ENCODE measurements around the gene IFT25.
A peak's percentile ranks its signal among the peaks of the same experiment; 100 is the strongest.

IFT25 gene

DNA sequence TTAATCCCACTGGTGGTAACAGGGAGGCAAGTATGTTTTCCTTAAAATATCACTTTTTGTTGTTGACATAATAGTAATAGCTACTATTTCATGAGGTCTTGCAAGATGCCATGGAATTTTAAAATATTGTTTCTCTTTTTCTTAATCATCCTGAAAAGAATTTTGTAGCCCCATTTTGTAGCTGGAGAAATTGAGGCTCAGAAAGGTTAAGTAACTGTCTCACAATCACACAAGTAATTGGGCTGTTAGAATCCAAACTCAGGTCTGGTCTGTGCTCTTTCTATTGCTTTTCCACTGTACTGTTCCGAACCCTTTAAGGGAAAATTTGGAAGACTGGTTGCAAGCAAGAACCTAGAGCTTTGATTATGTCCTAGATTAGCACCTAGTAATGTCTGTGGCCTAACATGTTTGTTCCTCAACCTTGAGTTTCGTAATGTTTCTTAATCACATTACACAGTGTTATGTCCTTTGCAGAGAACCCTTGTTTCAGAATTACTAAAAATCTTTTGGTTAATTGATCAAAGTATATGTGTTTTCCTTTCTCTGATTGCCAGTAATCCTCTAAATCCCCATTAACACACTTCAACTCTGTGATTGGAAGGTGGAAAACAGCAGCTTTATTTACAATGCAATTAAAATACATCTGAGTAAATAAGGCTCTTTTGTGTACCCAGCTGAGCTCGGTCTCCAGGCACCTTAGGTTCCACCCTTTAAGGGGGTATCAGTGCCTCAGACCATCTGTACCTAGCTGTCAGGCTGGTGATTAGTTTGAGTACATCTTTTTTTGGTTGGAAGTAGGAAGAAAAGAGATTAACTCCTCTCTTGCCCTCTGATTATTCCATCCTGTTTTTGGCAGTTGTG lies 11.0 kb upstream of the IFT25 start:
- DNase-seq, result no peak

DNA sequence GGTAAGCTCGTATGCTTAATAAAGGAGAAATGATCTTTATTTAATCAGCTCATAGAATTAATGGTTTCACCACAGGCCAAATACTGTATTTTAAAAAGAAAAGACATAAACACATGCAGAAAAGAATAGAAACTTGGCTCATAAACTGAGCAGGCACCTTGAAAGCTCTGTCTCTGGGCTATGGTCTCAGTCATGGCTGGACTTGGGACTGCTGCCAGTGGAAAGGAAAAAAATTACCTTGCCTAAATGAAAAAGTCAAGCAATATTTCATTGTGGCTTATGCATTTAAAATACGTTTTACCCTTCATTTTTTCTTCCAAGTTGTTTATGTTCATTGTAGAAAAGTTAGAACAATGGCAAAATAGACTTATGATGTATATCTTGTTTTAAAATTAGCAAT lies 8.6 kb upstream of the IFT25 start:
- no peak for DNase-seq

DNA sequence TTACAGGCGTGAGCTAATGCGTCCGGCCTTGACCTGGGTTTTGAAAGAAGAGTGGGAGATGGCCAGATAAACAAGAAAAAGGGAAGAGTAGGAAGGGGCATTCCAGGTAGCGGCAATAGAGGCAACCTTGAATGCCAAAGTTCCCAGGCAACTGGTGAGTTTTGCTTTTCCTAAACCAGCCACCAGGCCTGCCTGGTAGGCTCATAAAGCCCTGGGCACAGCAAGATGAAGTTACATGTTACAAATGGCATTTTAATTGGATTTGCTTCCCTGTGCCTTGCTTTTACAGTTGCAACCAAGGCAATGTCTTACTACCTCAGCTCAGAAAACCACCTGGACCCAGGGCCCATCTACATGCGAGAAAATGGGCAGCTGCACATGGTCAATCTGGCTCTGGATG lies 6.2 kb upstream of the IFT25 start:
- no peak for DNase-seq

DNA sequence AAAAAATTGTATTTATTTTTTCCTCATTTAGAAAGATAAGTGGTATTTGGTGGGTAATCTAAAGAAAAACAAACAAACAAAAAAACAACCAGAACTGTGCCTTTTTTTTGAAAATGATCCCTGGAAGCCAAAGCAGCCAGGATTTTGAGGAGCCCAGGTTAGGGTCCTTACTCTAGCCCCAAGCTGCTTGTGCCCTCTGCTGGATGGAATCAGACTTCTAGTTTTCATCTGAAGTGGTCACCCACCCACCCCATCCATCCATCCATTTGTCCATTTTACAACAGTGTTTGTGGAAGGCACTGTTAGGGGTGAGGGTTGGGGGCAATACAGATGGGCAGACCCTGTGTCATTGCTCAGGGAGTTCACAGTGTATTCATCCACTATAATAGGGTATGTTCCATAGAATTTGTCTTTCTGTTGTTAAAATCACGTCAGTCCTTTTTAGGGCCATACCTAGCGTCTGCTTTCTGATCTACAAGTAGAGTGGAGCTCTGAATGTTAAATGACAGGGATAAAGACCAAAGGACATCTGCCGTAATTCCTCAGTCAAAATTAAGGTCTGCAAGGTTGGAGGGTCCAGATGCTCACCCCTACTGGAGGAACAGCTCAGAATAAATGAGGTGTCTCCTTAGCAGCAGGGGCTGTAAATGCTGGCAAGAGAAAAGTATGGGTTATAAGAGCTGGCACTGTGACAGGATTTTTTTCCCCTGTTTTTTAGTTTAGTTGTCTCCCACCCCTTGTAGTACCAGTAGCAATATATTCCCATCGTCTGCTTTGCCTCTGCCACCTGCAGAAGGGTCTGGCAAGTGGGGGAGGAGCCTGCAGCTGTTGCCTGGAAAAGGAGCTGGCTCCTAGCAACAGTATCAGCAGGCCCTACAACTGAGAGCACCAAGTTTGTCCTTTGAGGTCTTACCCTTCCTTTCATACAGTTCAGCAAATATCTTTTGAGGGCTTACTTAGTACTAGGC lies 3.8 kb upstream of the IFT25 start:
- no peak for DNase-seq

DNA sequence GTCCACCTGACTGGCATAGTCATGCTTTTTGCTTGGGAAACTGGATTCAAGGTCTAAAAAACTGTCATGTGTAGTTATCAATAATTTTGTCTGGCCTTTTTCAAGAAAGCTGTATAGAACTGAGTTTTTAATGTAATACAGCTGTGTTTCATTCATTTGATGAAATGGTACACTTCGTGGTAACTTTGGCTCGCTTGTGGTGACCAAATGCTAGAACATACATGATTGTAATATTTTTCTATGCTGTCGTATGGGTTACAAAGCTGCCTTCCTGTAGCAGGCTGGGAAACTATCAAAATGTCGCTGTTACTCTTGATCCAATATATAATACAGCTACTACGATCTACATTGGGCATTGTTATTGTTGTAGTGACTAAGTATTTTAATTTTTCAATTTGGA lies 2.8 kb upstream of the IFT25 start:
- DNase-seq, result no peak

DNA sequence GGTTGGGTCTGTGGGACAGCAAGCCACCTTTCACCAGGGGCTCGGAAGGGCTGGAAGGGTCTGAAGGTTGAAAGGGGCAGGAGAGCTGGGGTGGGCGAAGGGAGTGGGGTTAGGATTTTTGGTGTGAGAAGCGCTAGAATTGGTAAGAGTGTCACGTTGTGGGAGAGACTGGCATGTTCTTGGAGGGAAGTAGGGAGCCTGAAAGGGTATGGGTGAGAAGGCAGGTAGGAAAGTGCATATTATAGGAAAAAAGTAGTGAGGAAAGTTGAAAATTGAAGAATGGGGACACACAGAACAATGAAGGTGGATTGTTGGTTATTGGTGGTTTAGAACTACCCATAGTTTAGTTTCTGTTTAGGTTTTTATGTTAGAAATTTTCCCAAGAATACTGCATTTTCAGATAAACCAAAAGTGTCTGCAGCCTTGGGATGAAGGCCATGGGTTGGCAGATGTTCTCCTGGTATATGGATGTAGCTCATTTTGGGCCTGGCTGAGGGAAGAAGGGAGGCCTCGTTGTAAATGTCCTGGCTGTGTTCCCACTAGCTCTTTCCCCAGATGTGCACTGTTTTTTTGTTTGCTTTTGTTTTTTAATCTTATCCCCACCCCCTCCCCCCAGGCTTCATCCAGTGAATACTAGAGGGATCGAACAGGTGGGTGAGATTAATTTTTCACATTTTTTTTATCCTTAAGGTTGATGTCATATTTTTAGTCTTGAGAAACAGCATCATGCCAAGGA lies 1.8 kb upstream of the IFT25 start:
- DNase-seq, result no peak

DNA sequence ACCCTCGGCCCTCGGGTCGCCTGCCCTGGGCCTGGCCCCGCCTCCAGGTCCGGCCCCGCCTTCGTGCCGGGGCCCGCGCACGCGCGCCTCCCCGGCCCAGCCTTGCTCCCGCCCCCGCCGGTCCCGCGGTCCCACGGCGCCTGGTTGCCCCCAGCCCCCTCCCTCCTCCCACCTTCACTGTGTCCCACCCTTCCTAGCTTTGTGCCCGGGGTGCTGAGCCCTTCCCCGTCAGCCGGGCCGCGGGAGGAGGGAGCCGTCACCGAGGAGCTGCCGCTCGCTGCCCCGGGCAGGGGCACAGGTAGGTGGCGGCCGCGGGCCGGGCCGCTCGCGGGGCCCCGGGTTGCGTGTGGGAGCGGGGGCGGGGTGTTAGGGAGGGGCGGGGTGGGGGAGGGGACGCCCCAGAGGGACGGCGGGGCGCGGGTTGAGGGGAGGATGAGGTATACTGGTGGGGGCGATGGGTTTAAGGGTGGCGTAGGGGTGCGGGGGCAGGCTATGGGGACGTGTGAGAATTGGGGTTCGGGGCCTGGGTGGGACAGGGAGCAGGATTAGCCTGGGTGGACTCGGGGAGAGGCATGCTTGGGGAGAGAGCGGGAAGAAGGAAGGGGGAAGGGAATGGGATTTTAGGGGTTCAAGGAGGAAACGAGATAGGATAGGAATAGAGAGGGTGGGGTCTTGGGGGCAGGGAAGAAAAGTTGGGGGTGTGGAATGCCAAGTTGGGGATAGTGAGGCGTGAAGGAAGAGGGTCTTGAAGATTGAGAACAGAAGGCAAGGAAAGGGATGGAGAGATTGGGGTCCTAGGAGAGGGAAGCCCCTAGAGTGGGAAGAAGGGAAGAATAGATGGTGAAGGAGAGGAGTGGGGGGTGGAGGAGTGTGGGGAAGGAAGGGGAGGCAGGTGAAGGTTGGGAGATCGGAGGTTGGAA lies 1.0 kb upstream of the IFT25 start, which contains the start of gene LRRC42:
TSS of gene LRRC42 (plus strand) at position 99 of the 920 bp plus-strand sequence. CDS start 5,650 bp downstream, outside the sequence.
- DNase-seq, result peak in 2 of 4 experiments; percentile 59 to 94

DNA sequence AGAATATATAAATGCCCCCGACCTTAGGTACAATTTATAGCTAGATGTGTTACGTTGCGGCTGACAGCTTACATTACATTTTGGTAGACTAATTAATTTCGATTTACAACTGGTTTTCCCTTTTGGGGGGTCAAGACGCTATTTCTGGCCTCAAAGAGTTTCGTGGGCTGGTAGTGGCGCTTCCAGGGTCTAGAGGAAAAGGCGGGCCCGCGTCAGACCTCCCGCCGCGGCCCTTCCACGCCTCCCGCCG lies 391 bp downstream of the IFT25 start:
- DNase-seq, result no peak

DNA sequence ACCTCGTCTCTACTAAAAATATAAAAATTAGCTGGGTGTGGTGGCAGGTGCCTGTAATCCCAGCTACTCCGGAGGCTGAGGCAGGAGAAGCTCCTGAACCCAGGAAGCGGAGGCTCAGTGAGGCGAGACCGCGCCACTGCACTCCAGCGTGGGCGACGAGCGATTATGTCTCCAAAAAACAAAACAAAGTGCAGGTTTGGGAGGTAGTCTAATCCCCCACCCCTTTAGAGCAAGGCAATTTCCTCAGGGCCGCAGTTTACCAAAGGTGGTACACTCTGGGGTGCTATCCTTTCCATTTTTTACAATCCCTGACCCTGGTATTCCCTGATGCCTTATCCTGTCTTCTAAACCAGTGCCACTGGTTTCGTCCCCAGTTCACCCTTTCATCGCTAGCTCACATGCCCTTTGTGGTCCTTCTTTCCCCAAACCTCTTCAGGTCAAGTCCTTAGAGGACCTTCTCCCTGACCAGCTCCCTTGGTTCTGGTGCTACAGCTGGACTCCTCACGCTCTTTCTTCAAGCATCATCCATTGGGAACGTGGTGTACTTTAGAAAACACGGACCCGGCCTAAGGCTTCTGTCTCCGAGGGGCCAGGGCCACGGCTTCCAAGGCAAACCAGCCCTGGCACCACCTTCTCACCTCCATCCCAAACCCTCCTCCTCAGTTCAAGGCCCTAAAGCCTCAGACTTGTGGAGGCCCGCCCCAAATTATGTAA lies 873 bp downstream of the IFT25 start:
- no peak for DNase-seq

DNA sequence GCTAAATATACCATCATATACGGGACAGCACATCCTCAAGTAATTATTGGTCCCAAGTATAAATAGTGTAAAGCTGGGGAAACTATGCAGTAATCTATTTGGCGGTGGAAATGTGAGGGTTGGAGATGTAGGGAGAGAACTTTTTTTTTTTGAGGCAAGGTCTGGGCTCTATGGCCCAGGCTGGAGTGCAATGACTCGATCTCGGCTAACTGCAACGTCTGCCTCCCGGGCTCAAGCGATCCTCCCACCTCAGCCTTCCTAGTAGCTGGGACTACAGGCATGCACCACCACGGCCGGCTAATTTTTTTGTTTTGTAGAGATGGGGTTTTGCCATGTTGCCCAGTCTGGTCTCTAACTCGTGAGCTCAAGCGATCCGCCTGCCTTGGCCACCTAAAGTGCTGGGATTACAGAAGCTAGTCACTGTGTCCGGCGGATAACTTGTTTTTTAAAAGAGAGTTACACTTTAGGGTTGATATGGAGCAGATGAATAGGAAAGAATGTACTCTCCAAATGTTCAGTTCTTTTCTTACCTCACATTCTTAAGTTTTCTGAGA lies 1.9 kb downstream of the IFT25 start:
- no peak for DNase-seq

DNA sequence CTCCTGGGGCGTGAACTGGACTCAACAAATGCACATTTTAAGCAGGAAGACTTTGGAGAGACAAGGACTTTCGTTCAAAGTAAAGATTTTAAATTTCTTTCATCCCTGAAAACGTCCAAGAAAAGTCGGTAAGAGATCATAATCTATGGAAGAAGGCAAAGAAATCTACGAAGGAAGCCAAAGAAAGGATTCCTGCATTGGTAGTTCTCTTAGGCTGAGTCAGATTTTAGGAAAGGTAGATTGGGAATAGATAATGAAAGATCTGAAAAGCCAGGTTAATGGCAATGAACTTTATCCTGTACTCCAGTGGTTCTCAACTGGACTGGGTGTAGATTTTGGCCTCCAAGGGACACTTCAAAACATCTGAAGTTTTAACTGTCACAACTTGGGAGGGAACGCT lies 2.4 kb downstream of the IFT25 start:
- DNase-seq, result no peak

DNA sequence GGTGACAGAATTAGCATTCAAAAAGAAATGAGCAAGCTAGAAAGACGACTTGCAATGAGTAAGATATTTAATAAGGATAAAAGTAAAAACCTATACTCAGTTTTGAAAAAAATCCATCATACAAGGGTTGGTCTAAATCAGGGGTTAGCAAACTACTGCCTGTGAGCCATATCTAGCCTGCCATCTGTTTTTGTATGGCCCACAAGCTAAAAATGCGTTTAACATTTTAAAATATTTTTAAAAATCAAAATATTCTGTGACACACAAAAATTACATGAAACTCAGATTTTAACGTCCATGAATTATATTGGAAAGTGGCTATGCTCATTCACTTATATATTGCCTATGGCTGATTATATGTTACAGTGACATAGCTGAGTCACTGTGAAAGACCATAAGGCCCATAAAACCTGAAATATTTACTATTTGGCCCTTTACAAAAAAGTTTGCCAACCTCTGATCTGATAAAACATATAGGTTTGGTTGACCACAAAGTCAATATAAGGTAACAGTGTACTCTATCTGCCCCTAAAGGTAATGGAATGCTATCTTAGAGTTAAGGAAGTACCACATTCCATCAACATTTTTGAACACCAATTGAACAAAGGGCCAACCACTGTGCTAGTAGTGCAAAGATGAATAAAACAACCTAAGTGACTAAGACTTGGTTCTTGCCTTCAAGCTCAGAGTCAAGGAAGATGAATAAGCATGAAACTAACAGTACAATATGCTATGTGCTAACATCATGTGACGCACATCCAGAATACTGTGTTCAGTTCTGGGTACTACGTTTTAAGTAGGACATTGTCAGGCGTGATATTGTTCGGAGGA lies 3.2 kb downstream of the IFT25 start:
- DNase-seq, result no peak

DNA sequence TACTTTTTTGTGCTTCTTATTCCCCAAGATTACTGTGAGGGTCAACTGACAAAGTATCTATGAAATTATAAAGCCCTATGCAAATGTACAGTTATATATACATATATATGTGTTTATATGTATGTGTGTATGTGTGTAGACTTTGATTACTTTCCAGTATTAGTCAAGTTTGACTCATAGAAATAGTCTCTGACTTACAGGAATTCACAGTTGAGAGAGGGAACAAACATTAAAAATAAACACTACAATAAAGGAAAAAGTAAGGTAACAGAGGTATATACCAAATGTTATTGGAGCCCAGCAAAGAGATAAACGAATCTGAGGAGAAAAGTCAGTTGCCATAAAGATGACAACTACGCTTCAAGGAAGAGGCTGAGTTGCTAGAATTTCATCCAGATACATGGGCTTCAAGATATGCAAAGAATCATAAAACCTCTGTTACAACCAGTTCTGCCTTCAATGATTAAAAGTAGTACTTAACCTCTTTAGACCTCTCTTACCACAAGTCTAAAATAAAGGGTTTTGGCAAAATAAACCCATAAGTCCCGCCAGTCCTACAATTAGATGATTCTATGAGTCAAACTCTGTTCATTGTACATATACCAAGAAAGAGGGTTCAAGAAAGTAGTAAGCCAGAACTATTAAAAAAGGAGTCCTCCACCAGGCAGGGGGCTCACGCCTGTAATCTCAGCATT lies 7.2 kb downstream of the IFT25 start:
- DNase-seq, result no peak

DNA sequence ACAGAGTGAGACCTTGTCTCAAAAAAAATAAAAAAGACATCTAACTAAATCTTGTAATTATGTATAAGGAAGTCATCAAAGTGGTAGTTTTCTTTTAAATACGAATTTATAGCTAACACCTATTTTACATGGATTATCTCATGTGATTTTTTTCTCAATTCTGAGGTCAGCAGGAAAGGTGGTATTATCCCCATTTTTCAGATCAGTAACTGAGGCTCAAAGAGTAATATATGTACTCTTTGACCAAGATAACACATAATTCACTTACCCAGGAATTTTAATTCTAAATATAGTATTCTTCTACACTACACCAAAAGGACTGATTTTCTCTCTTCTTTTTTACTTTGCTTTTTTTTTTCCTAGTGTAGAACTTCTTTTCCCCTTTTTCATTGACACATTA lies 9.1 kb downstream of the IFT25 start:
- DNase-seq, result no peak

DNA sequence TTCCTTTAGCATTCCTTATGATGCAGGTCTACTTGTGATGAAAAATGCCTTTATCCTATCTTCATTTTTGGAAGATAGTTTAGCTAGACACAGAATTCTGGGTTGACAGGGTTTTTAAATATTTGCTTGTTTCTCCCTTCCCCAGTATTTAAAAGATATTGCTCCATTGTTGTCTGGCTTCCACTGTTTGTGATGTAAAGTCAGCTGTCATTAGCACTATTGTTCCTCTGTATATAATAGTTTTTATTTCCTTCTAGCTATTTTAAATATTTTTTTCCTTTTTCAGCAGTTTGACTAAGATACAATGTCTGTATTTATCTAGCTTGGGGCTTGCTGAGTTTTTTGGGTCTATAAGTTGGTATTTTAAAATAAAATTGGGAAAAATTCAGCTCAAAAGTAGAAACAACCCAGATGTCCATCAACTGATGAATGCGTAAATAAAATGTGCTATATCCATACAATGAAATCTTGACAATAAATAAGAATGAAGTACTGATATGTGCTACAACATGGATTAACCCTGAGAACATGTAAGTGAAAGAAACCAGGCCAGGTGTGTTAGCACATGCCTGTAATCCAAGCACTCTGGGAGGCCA lies 11.2 kb downstream of the IFT25 start:
- DNase-seq, result no peak

DNA sequence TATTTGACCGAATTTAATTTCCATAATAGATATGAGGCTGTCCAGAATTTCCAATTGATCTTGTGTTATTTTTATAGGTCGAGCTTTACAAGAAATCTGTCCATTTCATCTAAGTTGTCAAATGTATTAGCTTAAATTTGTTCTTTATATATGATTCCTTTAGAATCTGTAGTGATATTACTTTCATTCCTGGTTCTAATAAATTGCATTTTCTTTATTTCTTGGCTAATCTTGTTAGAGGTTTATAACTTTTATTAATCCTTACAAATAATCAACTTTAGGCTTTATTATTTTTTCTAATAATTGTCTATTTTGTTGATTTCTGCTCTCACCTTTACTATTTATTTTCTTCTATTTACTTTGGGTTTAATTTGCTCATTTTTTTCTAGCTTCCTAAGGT lies 14.0 kb downstream of the IFT25 start:
- no peak for DNase-seq

DNA sequence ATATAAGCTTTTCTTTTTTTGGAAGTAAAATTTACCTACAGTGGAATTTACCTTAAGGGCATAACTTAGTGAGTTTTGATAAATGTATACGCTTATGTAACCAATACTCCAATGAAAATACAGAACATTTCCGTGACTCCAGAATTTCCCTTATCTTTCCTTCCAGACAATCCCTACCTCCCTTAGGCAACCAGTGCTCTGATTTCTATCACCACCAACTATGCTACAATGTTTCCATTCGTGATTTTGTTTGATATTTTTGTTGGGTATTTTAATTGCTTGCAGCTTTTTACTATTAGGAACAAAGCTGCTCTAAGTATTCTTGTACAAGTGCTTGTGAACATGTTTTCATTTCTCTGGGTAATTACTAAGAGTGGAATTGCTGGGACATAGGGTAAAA lies 14.6 kb downstream of the IFT25 start:
- DNase-seq, result no peak

DNA sequence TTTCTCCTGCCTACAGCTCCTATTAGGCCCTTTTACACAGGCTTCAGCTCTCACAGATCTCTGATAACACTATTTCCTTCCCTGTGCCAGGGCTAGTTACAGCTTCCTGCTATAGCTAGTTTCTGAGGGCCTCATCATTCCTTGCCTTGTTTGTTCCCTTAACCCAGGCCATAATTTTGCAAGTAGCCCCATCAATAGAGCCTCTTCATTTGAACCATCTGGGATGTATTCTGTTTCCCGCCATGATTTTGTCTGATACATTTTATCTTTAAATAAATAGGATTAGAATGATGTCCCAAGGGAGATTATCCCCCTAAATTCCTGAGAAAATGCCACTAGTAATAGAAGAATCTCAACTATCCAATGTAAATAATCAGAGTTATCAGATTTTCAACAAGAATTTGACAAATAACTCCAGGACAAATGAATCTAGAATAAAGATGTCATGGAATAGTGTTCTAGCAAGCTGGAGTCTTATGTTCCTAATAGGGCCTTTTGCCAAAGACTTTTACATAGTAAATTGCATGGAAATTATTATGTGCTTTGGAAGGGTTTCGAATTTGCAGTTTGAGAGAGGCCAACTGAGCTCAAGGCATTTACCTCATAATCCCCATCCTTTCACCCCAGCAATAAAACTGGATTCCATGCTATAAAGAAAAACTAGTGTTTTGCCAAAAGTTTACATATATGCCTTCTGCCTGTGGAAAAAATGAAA lies 16.1 kb downstream of the IFT25 start:
- no peak for DNase-seq
